Left ventricle myocardium inferior (tissue), 1 donor: ENCODE data around the gene ADPRS. TPM values are rescaled to one million over a fixed set of nuclear protein-coding genes. Genes with fewer than 3 reads are reported as not detected.

Source experiments
- DNase-seq: peaks from one replicate; pipeline ENCODE4 v3.0.0-alpha.2; 2020
- H3K27ac ChIP-seq: fragments of 200-600 bp; replicated peaks from 2 replicates; pipeline ENCODE4 v1.8.0; 2021
- H3K27me3 ChIP-seq: fragments of 200-600 bp; 2 replicates; pipeline ENCODE4 v1.8.0; 2021; ENCODE audit warnings: low read depth
- H3K36me3 ChIP-seq: fragments of 200-600 bp; 2 replicates; pipeline ENCODE4 v1.8.0; 2021
- H3K4me1 ChIP-seq: fragments of 200-600 bp; 2 replicates; pipeline ENCODE4 v1.8.0; 2021
- H3K4me3 ChIP-seq: fragments of 200-600 bp; 2 replicates; pipeline ENCODE4 v1.8.0; 2021; ENCODE audit warnings: mild to moderate bottlenecking, moderate library complexity
- H3K9me3 ChIP-seq: fragments of 200-600 bp; replicated peaks from 2 replicates; pipeline ENCODE4 v1.8.0; 2021
- intact Hi-C: fragments of 100-400 bp; cut with micrococcal nuclease; formaldehyde crosslinking; loops from one replicate; pipeline ENCODE4 v1.11.0; 2022
- long read RNA-seq: library from polyadenylated mRNA; unstranded; transcript quantifications from one replicate; pipeline ENCODE4 v2.0.0, GENCODE V29; 2021
- total RNA-seq: library from RNA; stranded (reverse); fragmentation: NEBNext Ultra II Directional; extraction: Animal tissue kit (Norgen Biotek cat#: 25700); gene quantifications from one replicate; pipeline ENCODE4 v1.2.1, GENCODE V29; 2021
- TF ChIP-seq, protein P1 (sequence below): fragments of 200-600 bp; IDR thresholded peaks from 2 replicates; pipeline ENCODE4 v1.8.0; 2021; ENCODE audit warnings: antibody characterized with exemption, mild to moderate bottlenecking, borderline replicate concordance
- donor health status: DM: no; HTN: yes; CAD: no; lungs with severe emphysema.

The ADPRS gene, protein sequence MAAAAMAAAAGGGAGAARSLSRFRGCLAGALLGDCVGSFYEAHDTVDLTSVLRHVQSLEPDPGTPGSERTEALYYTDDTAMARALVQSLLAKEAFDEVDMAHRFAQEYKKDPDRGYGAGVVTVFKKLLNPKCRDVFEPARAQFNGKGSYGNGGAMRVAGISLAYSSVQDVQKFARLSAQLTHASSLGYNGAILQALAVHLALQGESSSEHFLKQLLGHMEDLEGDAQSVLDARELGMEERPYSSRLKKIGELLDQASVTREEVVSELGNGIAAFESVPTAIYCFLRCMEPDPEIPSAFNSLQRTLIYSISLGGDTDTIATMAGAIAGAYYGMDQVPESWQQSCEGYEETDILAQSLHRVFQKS
- 17.8 TPM for total RNA-seq
- long read RNA-seq, transcript ADPRHL2-201 (6 exons, 1,668 nt), result major isoform, 47 of 55 reads
- long read RNA-seq, partial matches to known transcripts, result 4 of 55 reads
- long read RNA-seq, other reads (novel, unspliced or antisense), result 4 of 55 reads

DNA sequence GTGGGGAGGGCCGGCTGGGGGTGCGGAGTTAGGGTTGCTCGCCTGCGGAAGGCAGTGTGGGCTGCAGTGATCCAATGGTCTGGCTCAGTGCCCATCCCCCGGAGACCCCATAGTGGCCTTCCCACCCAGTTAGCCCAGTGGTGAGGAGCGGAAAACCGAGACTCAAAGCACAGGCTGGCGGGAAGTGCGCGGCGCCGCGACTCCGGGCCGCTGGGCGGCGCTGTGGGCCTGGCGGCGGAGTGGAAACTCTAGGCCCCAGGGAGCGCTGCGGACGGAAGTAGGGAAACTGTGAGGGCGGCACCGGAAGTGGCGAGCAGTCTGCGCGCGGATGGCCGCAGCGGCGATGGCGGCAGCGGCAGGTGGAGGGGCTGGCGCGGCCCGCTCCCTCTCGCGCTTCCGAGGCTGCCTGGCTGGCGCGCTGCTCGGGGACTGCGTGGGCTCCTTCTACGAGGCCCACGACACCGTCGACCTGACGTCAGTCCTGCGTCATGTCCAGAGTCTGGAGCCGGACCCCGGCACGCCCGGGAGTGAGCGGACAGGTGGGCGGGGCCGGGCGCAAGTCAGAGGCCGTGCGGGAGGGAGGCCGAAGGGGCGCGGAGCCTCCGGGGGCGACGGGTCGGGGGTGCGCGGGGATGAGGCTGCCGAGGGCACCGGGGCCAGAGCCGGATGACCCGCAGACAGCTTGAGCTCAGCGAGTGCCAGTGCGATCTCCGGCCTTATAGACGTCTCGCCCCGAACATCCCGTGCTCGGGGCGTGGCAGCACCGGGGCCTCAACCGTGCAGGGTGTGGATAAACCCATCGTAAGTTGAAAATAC is at the start of gene ADPRS:
Gene ADPRS, plus strand, starts transcription at position 316 of the 816 bp plus-strand sequence. Its CDS starts 13 bp downstream, at position 329.
- intact Hi-C loops, result no loop called here
- TF ChIP-seq, protein P1, sequence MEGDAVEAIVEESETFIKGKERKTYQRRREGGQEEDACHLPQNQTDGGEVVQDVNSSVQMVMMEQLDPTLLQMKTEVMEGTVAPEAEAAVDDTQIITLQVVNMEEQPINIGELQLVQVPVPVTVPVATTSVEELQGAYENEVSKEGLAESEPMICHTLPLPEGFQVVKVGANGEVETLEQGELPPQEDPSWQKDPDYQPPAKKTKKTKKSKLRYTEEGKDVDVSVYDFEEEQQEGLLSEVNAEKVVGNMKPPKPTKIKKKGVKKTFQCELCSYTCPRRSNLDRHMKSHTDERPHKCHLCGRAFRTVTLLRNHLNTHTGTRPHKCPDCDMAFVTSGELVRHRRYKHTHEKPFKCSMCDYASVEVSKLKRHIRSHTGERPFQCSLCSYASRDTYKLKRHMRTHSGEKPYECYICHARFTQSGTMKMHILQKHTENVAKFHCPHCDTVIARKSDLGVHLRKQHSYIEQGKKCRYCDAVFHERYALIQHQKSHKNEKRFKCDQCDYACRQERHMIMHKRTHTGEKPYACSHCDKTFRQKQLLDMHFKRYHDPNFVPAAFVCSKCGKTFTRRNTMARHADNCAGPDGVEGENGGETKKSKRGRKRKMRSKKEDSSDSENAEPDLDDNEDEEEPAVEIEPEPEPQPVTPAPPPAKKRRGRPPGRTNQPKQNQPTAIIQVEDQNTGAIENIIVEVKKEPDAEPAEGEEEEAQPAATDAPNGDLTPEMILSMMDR, result peak; percentile 99
- peak; percentile 90 for DNase-seq
- H3K4me3 ChIP-seq, result peak within 1 kb of the TSS; percentile 100
- no peaks in the 10 kb centered on the region for H3K9me3 ChIP-seq
- H3K4me1 ChIP-seq, result peaks cover 57% of the 10 kb centered on the region
- peaks cover 28% of the 10 kb centered on the region for H3K27me3 ChIP-seq
- H3K27ac ChIP-seq, result peak within 1 kb of the TSS; percentile 96
- H3K36me3 ChIP-seq, result peaks cover 30% of the 10 kb centered on the region

DNA sequence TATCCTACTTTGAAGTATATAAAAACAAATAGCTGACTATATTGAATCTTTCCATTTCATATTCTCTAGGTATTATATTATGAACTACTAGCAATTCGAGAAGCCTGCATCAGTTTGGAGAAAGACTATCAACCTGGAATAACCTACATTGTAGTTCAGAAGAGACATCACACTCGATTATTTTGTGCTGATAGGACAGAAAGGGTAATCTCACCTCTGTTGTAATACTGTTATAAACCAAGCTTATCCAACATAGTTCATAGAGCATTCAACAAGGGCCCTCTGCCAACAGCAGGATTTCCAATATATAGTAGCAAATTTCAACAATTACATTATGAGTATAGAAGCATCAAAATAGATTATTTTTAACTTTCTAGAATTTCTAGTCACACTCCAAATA is 48.5 kb upstream of the ADPRS start:
- Histone ChIP-seq H3K27me3 (no peaks in the 10 kb centered on the region), H3K27ac (no peak overlapping the region), H3K9me3 (no peaks in the 10 kb centered on the region), H3K36me3 (peaks cover 86% of the 10 kb centered on the region), H3K4me1 (no peaks in the 10 kb centered on the region), H3K4me3 (no peak overlapping the region)
- intact Hi-C loops, result no loop called here
- no peak for DNase-seq
- TF ChIP-seq, protein P1, result no peak

DNA sequence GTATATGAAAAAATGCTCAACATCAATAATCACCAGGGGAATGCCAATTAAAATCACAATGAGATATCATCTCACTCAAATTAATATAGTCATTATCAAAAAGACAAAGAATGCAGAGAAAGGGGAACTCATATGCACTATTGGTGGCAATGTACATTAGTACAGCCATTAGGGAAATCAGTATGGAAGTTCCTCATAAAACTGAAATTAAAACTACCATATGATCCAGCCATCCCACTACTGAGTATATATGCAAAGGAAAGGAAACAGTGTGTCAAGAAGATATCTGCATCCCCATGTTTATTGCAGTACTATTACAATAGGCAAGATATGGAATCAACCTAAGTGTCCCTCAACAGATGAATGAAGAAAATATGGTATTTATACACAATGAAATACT is 36.9 kb upstream of the ADPRS start:
- intact Hi-C loops, result no loop called here
- no peak for DNase-seq
- peaks cover 42% of the 10 kb centered on the region for H3K36me3 ChIP-seq
- H3K27me3 ChIP-seq, result no peaks in the 10 kb centered on the region
- no peak overlapping the region for H3K4me3 ChIP-seq
- H3K27ac ChIP-seq, result no peak overlapping the region
- no peaks in the 10 kb centered on the region for H3K9me3 ChIP-seq
- H3K4me1 ChIP-seq, result no peaks in the 10 kb centered on the region
- TF ChIP-seq, protein P1, result no peak

DNA sequence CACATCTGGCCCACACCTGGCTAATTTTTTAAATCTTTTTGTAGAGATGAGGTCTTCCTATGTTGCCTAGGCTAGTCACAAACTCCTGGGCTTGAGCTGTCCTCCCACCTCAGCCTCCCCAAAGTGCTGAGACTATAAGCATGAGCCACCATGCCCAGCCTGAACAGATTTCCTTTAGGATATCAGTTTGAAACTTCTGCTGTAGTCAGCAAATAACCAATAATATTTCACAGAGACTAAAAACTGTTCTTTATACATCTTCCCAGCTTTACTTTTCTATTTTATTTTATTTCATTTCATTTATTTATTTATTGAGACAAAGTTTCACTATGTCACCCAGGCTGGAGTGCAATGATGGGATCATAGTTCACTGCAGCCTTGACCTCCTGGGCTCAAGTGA is 34.7 kb upstream of the ADPRS start:
- peaks cover 24% of the 10 kb centered on the region for H3K36me3 ChIP-seq
- TF ChIP-seq, protein P1, result no peak
- H3K4me1 ChIP-seq, result no peaks in the 10 kb centered on the region
- no peak overlapping the region for H3K27ac ChIP-seq
- no peak overlapping the region for H3K4me3 ChIP-seq
- DNase-seq, result no peak
- H3K27me3 ChIP-seq, result no peaks in the 10 kb centered on the region
- H3K9me3 ChIP-seq, result no peaks in the 10 kb centered on the region
- intact Hi-C loops, result no loop called here

DNA sequence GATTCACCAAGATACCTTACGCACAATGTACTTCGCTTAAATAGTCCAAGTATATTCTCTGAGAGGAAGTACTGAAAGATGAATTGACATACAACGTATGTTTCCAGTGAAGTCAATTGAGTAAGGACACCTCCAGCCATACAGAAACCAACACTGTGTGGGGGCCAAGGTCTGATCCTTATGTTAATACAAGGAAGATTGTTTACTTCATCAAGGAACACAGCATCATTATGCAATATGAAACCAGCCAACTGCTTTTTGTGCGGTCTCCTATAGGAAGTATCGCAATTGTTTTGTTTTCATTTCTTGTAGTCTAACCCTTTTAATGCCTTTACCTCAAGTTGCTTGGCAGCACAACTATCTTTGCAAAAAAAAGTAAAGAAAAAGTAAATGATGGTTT is 33.0 kb upstream of the ADPRS start:
- intact Hi-C loops, result no loop called here
- Histone ChIP-seq H3K4me1 (no peaks in the 10 kb centered on the region), H3K4me3 (no peak overlapping the region), H3K27ac (no peak overlapping the region), H3K9me3 (no peaks in the 10 kb centered on the region), H3K27me3 (no peaks in the 10 kb centered on the region), H3K36me3 (peaks cover 25% of the 10 kb centered on the region)
- DNase-seq, result no peak
- TF ChIP-seq, protein P1, result no peak
